CD14-positive monocyte (primary cell): ENCODE results near the gene F2. TPM values are rescaled to one million over a fixed set of nuclear protein-coding genes. Genes with fewer than 3 reads are reported as not detected.

ENCODE experiments used
- DNase-seq, 3 donors: peaks; one replicate each; pipeline ENCODE4 v3.0.0-alpha.2; 2011 to 2022
- H2AFZ ChIP-seq: 2 replicates; pipeline ENCODE4 v1.6.0; 2012; ENCODE audit warnings: mild to moderate bottlenecking, low read depth, low read length, inconsistent platforms; ENCODE audit not compliant: insufficient read depth, poor library complexity, severe bottlenecking
- H3K27ac ChIP-seq, 2 donors: 1 replicate in 1 of 2; 2 replicates in 1 of 2; pipeline ENCODE4 v1.5.1; 2012 to 2013; ENCODE audit warnings: low read length in 2 of 2, control low read depth in 1 of 2, inconsistent platforms in 1 of 2, low read depth in 1 of 2, mild to moderate bottlenecking in 1 of 2
- H3K27me3 ChIP-seq, 2 donors: one replicate each; pipeline versions ENCODE4 v1.6.0 to v1.6.1; 2011 to 2013; ENCODE audit warnings: low read length in 2 of 2; ENCODE audit not compliant: control insufficient read depth in 2 of 2, insufficient read depth in 2 of 2
- H3K36me3 ChIP-seq, 2 donors: replicated peaks in 1 of 2; 1 replicate in 1 of 2; 2 replicates in 1 of 2; pipeline versions ENCODE4 v1.5.1 to v1.6.1; 2012 to 2013; ENCODE audit warnings: low read length in 2 of 2, control low read depth in 1 of 2, inconsistent platforms in 1 of 2, mild to moderate bottlenecking in 1 of 2; ENCODE audit not compliant: insufficient read depth in 2 of 2, control insufficient read depth in 1 of 2
- H3K4me1 ChIP-seq, 2 donors: 1 replicate in 1 of 2; 2 replicates in 1 of 2; pipeline versions ENCODE4 v1.5.1 to v1.6.1; 2012 to 2013; ENCODE audit warnings: low read length in 2 of 2, control low read depth in 1 of 2, inconsistent platforms in 1 of 2, mild to moderate bottlenecking in 1 of 2, moderate library complexity in 1 of 2; ENCODE audit not compliant: insufficient read depth in 2 of 2, control insufficient read depth in 1 of 2
- H3K4me2 ChIP-seq: replicated peaks from 2 replicates; pipeline ENCODE3; 2012; ENCODE audit warnings: low read length, moderate library complexity, mild to moderate bottlenecking; ENCODE audit not compliant: poor library complexity, severe bottlenecking; ENCODE audit errors: extremely low read depth
- H3K4me3 ChIP-seq, 3 experiments: fragments of 200-600 bp in 1 of 3; sonication (generic) in 1 of 3; replicated peaks in 1 of 3; 1 replicate in 2 of 3; 2 replicates in 1 of 3; pipeline ENCODE4 v1.5.1; 2011 to 2013; ENCODE audit warnings: low read length in 3 of 3, mild to moderate bottlenecking in 3 of 3, control low read depth in 2 of 3, low read depth in 2 of 3, inconsistent platforms in 1 of 3, moderate library complexity in 1 of 3
- H3K79me2 ChIP-seq: 2 replicates; pipeline ENCODE4 v1.6.0; 2012; ENCODE audit warnings: mild to moderate bottlenecking, control low read depth, inconsistent platforms, low read length, moderate library complexity; ENCODE audit not compliant: insufficient read depth
- H3K9ac ChIP-seq: 2 replicates; pipeline ENCODE4 v1.6.0; 2017; ENCODE audit warnings: low read length, mild to moderate bottlenecking; ENCODE audit not compliant: insufficient read depth, poor library complexity, severe bottlenecking
- H3K9me3 ChIP-seq, 2 donors: replicated peaks in 1 of 2; 1 replicate in 1 of 2; 2 replicates in 1 of 2; pipeline versions ENCODE4 v1.5.1 to v1.6.1; 2012 to 2013; ENCODE audit warnings: low read length in 2 of 2, control low read depth in 1 of 2; ENCODE audit not compliant: control insufficient read depth in 1 of 2, insufficient read depth in 1 of 2
- H4K20me1 ChIP-seq: 2 replicates; pipeline ENCODE4 v1.6.0; 2012; ENCODE audit warnings: mild to moderate bottlenecking, low read length, control low read depth, moderate library complexity; ENCODE audit not compliant: insufficient read depth
- H3K27ac Mint-ChIP-seq, 7 donors: one replicate each; pipeline ENCODE4 v1.8.0; 2020; ENCODE audit warnings: mild to moderate bottlenecking in 7 of 7, mixed read lengths in 7 of 7, moderate library complexity in 6 of 7, inconsistent platforms in 2 of 7
- H3K27me3 Mint-ChIP-seq, 3 donors: one replicate each; pipeline ENCODE4 v1.8.0; 2021 to 2022; ENCODE audit warnings: low read depth in 3 of 3, mild to moderate bottlenecking in 3 of 3, mixed read lengths in 3 of 3, moderate library complexity in 3 of 3, inconsistent platforms in 1 of 3
- H3K36me3 Mint-ChIP-seq, 2 donors: one replicate each; pipeline ENCODE4 v1.8.0; 2020; ENCODE audit warnings: mixed read lengths in 2 of 2, inconsistent platforms in 1 of 2, mild to moderate bottlenecking in 1 of 2
- H3K4me1 Mint-ChIP-seq: one replicate; pipeline ENCODE4 v1.8.0; 2020; ENCODE audit warnings: mild to moderate bottlenecking, mixed read lengths
- H3K4me3 Mint-ChIP-seq, 2 donors: one replicate each; pipeline ENCODE4 v1.8.0; 2020; ENCODE audit warnings: mild to moderate bottlenecking in 2 of 2, mixed read lengths in 2 of 2, moderate library complexity in 1 of 2
- H3K9me3 Mint-ChIP-seq, 7 donors: one replicate each; pipeline ENCODE4 v1.8.0; 2020 to 2022; ENCODE audit warnings: mixed read lengths in 7 of 7, mild to moderate bottlenecking in 6 of 7, moderate library complexity in 6 of 7, inconsistent platforms in 2 of 7
- WGBS: methylation state at CpG from one replicate; pipeline ENCODE4 v1.1.5; 2013; ENCODE audit warnings: missing lambda C conversion rate; ENCODE audit not compliant: insufficient coverage; 5-methylcytosine and 5-hydroxymethylcytosine counted together
- intact Hi-C, 2 donors: fragments of 100-400 bp; cut with micrococcal nuclease; formaldehyde crosslinking; loops; one replicate each; pipeline versions ENCODE4 v1.15.0 to v1.15.1; 2023
- polyA plus RNA-seq, 3 donors: library from polyadenylated mRNA; depleted of rRNA in 1 of 3; unstranded in 2 of 3; stranded (reverse) in 1 of 3; fragments of 300-500 nt in 2 of 3; fragments of >200 nt in 1 of 3; fragmentation: Illumina TruSeq in 2 of 3; gene quantifications; 1 replicate in 2 of 3; 2 replicates in 1 of 3; pipeline ENCODE4 v1.2.3, GENCODE V29; 2012 to 2021
- TF ChIP-seq, protein P1 (sequence below): fragments of 200-600 bp; IDR thresholded peaks from one replicate; pipeline ENCODE4 v1.8.0; 2022; ENCODE audit warnings: antibody characterized with exemption, mild to moderate bottlenecking

The F2 gene
- polyA plus RNA-seq, 3 donors: not detected

DNA sequence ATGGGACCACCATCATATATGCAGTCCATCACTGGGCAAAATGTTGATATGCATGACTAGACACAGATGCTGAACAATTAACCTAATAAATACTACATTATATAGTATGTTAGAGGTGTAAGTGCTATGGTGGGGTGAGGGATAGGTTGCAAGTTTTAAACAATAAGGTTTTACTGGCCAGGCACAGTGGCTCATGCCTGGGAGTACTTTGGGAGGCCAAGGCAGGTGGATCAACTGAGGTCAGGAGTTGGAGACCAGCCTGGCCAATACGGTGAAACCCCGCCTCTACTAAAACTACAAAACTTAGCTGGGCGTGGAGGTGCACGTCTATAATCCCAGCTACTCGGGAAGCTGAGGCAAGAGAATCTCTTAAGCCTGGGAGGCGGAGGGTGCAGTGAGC is 28.1 kb downstream of the F2 start:
- H3K4me1 ChIP-seq: no peaks in the 10 kb centered on the region
- H2AFZ ChIP-seq: no peak overlapping the region
- no peak overlapping the region for H3K4me2 ChIP-seq
- H3K9ac ChIP-seq: no peak overlapping the region
- H3K4me3 ChIP-seq: no peak overlapping the region
- H3K27me3 Mint-ChIP-seq: peaks cover 0 to 1% (median 0%) of the 10 kb centered on the region in 3 donors
- H3K27me3 ChIP-seq: no peaks in the 10 kb centered on the region
- no peaks in the 10 kb centered on the region for H3K9me3 ChIP-seq
- peaks cover 84 to 98% of the 10 kb centered on the region in 2 donors for H3K36me3 ChIP-seq
- H3K4me1 Mint-ChIP-seq: no peaks in the 10 kb centered on the region
- H4K20me1 ChIP-seq: no peaks in the 10 kb centered on the region
- H3K27ac ChIP-seq: no peak overlapping the region
- TF ChIP-seq, protein P1, sequence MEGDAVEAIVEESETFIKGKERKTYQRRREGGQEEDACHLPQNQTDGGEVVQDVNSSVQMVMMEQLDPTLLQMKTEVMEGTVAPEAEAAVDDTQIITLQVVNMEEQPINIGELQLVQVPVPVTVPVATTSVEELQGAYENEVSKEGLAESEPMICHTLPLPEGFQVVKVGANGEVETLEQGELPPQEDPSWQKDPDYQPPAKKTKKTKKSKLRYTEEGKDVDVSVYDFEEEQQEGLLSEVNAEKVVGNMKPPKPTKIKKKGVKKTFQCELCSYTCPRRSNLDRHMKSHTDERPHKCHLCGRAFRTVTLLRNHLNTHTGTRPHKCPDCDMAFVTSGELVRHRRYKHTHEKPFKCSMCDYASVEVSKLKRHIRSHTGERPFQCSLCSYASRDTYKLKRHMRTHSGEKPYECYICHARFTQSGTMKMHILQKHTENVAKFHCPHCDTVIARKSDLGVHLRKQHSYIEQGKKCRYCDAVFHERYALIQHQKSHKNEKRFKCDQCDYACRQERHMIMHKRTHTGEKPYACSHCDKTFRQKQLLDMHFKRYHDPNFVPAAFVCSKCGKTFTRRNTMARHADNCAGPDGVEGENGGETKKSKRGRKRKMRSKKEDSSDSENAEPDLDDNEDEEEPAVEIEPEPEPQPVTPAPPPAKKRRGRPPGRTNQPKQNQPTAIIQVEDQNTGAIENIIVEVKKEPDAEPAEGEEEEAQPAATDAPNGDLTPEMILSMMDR: no peak
- peak overlapping the region in 1 of 7 donors; percentile 31 for H3K27ac Mint-ChIP-seq
- no peak for DNase-seq
- H3K4me3 Mint-ChIP-seq: no peak overlapping the region
- intact Hi-C loops: no loop called here
- peaks cover 83 to 94% of the 10 kb centered on the region in 2 donors for H3K36me3 Mint-ChIP-seq
- no peaks in the 10 kb centered on the region for H3K79me2 ChIP-seq
- WGBS: 100% methylated on average over 3 of the region's 6 CpGs
- H3K9me3 Mint-ChIP-seq: no peaks in the 10 kb centered on the region

DNA sequence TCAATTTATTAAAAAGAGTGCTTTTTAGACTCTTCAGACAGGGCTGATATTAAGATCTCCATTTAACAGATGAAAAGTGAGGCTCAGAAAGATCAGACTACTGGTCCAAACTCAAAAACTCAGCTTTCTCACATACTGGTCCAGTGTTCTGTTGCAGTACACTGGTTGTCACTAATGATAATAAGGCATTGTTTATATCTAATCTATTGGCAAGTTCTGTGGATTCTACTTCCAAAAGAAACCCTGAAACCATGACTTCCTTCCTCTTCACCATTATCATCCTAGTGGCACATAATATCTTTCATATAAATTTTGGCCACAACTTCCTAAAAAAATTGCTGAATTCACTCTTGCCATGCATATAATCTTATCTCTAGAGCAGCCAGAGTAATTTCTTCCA is 36.9 kb downstream of the F2 start:
- H3K27me3 Mint-ChIP-seq: no peaks in the 10 kb centered on the region
- Histone ChIP-seq H3K79me2 (no peaks in the 10 kb centered on the region), H3K4me1 (no peaks in the 10 kb centered on the region), H3K36me3 (peaks cover 90 to 92% of the 10 kb centered on the region in 2 donors), H3K27me3 (no peaks in the 10 kb centered on the region), H3K9me3 (no peaks in the 10 kb centered on the region), H4K20me1 (no peaks in the 10 kb centered on the region), H3K4me2 (no peak overlapping the region), H2AFZ (no peak overlapping the region), H3K27ac (no peak overlapping the region), H3K4me3 (no peak overlapping the region), H3K9ac (no peak overlapping the region)
- peaks cover 77 to 92% of the 10 kb centered on the region in 2 donors for H3K36me3 Mint-ChIP-seq
- DNase-seq: no peak
- H3K9me3 Mint-ChIP-seq: no peaks in the 10 kb centered on the region
- TF ChIP-seq, protein P1: no peak
- H3K4me1 Mint-ChIP-seq: no peaks in the 10 kb centered on the region
- no peak overlapping the region for H3K27ac Mint-ChIP-seq
- H3K4me3 Mint-ChIP-seq: no peak overlapping the region
- intact Hi-C loops: no loop called here
